ENCODE results near the gene NCAPH2.
"Not testable (repeated sequence)": the region's sequence is repeated elsewhere in the genome, so short reads cannot be mapped to it uniquely, and the experiment has no call there.

The NCAPH2 gene

GRCh38 chr22:50530877-50531545 is 23.0 kb downstream of the NCAPH2 start:
- peak; percentile 67 for DNase-seq (ENCODE audit: low read depth)

- DNase-seq (ENCODE audit: low read depth) = peak; percentile 59
These were observed 23.5 kb downstream of the NCAPH2 start for GRCh38 chr22:50531546-50531961.

DNA sequence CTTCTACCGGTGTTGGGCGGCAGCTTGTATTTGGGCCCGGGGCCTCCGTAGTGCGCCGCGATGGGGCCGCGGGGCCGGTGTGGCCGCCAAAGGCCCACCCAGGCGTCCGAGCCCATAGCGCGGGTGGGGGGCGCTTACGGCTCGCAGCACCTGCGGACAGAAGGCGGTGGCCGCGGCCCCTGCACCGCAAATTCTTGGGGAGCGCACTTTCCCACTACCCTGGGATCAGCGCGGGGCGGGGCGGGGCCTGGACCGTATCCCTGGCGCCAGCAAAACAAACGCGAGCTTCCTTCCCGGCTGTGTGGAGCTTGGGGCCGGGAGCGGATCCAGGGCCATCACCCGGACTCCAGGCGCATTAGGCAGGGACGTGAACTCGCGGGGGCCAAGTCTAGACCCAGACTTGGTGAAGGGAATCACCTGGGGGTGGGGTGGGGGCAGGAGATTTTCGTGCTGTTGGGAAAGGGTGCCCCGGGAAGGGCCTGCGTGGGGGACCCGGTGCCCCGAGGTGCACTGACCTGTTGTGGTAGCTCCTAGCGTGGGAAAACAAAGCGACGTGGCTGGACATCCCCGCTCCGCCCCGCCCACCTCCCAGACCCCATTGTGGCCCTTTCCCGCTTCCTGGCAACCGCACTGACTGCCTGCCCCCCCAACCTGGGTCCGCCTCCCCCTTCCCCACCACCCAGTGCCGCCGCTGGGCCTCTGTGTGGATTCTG is 24.1 kb downstream of the NCAPH2 start:
- no peak for DNase-seq (ENCODE audit: low read depth)

DNA sequence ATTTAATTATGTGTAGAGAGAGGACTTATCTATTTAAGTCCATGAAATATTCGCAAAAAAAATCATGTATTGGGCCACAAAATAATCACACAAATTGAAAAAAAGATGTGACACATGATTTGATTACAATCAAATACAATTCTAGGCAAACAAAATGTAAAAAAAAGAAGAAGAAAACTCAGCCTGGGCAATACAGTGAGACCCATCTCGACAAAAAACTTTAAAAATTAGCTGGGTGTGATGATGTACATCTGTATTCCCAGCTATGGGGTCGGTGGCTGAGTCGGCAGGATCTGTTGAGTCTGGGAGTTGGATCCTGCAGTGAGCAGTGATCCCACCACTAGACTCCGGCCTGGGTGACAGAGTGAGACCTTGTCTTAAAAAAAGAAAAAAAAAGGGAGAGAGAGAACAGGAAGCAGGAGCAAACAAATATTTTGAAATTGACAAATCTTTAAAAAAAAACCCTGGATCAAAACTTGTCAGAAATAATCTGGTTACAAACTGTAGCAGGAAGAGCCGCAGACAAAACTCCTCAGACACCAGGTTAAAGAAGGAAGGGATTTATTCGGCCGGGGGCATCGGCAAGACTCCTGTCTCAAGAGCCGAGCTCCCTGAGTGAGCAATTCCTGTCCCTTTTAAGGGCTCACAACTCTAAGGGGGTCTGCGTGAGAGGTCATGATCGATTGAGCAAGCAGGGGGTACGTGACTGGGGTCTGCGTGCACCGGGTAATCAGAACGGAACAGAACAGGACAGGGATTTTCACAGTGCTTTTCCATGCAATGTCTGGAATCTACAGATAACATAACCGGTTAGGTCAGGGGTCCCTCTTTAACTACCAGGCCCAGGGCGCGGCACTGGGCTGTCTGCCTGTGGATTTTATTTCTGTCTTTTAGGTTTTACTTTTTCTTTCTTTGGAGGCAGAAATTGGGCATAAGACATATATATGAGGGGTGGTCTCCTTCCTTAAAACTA is 25.1 kb downstream of the NCAPH2 start:
- DNase-seq (ENCODE audit: low read depth) = no peak

- DNase-seq (ENCODE audit: low read depth) = not testable (repeated sequence)
These were observed 26.1 kb downstream of the NCAPH2 start for GRCh38 chr22:50533856-50534711.

DNA sequence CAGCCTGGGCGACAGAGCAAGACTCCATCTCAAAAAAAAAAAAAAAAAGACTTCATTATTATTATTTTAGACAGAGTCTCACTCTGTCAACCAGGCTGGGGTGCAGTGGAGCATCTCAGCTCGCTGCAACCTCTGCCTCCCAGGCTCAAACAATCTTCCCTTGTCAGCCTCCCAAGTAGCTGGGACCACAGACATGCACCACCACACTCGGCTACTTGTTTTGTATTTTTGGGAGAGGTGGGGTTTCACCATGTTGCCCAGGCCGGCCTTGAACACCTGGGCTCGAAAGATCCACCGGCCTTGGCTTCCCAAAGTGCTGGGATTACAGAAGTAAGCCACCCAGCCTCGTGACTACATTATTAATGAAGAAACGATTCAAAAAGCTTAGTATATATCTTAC is 27.1 kb downstream of the NCAPH2 start:
- no peak for DNase-seq (ENCODE audit: low read depth)

GRCh38 chr22:50536226-50536625 is 28.2 kb downstream of the NCAPH2 start:
- DNase-seq (ENCODE audit: low read depth) = no peak

DNA sequence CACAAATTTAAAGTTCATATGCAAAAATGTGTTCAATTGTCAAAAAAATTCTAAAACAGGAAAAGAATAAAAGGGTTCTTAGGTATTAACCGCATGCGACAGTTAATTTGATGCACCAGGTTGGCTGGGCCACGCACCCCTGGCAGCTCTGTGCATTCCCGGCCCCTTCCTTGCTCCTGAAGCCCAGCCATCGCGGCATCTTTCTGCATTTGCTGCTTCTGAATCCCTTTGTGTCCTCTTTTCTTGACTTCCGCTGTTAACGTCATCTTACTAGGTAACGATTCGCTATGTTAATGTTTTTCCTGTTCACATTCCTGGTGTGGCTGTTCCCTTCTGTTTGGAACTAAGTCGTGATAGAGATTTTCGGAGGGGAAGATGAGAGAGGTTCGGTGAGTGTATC is 29.7 kb downstream of the NCAPH2 start:
- no peak for DNase-seq (ENCODE audit: low read depth)

DNA sequence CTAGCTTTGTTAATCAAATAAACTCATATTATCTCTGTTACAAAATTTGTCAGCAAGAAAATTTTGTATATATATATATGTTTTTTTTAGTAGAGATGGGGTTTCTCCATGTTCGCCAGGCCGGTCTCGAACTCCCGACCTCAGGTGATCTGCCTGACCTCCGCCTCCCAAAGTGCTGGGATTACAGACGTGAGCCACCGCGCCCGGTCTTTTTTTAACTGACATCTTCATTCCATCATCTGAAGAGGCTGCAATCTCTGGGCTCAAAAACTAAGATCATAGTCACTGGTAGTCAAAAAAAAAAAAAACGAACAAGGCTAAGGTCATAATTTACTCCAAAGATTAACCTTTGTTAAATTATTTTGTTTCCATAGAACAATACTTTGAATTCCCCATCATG is 32.4 kb downstream of the NCAPH2 start:
- DNase-seq (ENCODE audit: low read depth) = no peak

DNA sequence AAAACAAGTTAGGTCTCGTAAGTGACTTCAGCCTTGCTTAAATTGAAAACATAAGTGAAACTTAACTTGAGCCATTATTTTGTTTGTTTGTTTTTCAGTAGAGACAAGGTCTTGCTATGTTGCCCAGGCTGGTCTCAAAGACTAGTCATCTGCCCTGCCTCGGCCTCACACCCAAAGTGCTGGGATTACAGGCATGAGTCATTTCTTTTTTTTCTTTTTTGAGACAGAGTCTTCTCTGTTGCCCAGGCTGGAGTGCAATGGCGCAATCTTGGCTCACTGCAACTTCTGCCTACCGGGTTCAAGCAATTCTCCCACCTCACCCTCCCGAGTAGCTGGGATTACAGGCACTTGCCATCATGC is 33.6 kb downstream of the NCAPH2 start:
- DNase-seq (ENCODE audit: low read depth) = not testable (repeated sequence)

DNA sequence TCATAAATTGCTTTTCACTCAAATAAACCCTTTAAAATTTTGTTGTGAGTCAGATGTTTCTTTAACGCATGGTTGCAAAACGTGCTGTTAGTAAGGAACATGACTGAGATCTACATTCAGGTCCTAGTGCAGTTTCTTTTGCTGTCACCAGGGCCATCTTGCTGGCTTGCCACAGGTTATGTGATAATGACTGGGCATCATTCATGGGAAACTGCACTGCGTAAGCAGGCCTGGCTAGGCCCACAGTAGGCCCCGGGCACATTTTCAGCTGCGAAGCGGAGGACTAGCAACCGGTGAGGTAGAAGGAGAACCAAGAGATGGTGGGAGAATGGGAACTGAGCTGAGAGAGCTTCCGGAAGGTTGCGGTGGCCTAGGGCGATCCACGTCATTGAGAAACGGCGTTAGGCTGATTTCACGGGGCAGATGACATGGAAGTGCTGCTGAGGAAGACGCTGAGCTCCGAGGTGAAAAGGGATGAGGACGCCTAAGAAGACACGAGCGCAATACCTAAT is 34.4 kb downstream of the NCAPH2 start:
- no peak for DNase-seq (ENCODE audit: low read depth)

DNA sequence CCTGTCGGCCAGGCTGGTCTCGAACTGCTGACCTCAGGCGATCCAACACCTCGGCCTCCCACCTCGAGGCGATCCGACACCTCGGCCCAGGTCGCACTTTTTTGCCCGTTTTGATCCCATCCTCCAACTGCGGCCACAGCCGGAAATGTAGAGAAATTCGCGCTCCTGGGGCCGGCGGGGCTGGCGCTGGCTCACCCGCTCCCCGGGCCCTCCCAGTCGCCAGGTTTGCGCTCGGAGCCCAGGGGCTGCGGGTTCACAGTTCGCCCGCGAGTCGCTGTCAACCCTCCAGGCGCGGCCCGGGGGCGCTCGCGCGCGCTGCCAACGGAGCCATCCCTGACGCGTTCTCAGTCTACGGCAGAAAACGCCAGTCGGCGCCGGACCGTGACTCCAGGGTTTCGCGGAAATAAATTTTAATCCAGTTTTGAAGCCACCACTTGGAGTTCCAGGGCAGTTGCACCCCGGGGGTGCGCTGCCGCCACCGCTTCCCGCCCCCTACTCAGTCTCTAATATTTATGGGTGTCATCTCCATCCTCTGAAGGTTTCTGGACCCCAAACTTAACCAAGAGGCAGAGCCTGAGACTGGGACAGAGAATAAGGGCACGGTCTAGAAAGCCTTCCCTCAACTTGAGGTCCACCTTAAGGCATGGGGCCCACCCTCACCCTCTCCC is 36.2 kb downstream of the NCAPH2 start:
- DNase-seq (ENCODE audit: low read depth) = peak; percentile 75

DNA sequence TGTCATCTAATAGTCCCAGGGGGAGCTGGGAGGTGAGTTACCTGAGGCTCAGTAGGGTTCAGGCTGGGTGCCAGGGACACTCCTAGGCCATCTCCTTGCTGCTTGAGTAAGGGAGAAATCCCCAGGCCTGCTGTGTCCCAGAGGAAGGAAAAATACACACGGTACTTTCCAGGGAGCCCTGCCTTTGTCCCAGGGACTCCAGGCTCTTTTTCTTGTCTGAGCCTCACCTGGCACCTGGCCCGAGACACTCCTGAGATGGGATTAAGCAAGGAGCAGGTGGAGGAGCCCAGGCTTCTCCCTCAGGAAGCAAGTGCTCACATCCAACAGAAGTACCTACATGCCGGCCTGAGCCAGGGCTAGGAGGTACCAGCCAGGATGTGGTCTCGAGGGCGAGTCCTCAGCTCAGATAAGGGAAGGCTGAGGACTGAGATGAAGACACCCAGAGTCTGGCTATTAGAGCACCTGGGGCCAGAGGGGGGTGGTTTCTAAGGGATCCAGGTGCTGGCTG is 36.8 kb downstream of the NCAPH2 start:
- DNase-seq (ENCODE audit: low read depth) = no peak

DNA sequence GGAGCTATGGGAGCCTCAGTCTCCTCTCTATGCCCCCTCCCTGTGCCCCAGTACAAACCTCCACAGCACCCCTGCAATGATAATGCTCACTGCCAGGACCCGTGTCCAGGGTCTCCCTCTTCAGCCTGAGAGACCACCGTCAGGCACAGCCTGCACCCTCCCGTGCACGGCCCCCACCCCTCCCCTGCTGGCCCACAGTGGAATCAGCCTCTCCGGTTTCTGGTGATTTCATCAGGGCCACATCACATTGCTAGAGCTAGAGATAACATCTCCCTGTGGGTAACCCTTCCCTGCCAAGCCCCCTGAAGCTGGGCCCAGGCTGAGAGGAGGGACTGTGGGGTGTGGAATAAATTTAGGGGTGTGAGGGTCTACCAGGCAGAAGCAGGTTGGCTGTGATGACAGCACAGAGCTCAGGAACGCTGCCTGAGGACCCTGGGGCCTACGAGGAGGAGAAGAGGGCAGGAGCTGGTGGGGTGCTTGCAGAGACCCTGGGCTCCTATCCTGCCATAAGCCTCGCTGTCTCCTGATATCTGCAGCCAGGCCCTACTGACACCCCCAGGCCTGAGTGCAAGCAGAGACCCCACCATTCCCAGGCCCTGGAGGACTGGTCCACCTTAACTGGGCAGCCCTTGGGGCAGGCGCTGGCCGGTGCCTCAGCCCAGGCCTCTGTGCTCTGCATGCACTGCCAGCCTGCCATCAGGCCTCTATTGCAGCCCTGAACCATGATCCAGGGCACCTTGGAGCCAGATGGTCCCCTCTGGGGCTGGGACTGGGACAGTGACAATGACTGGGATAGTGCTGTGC is 37.7 kb downstream of the NCAPH2 start, which contains the start of gene KLHDC7B:
KLHDC7B (plus strand) TSS at position 378 of the 804 bp plus-strand sequence; CDS start at position 723, 345 bp downstream.
- DNase-seq (ENCODE audit: low read depth) = no peak

DNA sequence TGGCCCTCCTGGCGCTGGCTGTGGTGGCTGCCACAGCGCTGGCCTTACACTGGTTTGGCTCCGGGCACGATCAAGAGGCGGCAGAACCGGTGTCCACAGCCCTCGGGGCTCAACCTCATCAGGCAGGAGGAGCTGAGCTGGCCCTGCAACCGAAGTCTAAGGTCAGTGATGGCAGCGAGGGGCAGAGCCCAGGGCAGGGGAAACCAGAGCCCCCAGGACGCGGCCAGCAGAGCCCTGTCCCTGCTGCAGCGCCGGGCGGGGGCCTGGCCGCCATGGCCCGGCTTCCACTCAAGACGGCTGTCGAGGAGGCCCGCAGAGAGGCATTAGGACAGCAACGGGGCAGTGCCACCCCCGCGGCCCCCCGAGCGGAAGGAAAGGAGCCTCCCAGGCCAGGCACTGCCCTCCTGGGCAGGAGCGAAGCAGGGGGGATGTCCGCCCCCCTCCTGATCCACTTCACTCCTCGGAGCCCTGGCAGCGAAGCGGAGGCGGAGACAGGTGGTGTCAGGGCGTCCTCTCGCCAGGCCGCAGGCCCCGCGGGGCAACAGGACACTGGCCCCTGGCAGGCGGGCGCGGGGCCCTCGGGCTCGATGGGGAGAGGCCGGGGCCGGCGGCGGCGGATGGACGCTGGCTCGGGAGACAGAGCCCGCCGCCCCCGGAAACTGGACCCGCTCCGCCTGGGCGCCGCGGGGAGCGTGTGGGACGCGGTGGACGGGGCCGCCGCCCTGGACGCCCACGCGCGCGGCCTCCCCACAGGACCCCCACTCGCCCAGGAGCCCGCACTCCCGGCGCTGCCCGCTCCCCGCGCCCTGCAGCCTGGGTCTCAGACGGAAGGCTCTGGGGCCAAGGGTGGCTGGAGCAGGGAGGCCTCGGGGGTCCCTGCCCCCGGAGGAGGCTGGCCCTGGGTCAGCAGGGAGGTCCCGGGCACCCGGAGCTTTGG is 38.6 kb downstream of the NCAPH2 start:
- no peak for DNase-seq (ENCODE audit: low read depth)

DNA sequence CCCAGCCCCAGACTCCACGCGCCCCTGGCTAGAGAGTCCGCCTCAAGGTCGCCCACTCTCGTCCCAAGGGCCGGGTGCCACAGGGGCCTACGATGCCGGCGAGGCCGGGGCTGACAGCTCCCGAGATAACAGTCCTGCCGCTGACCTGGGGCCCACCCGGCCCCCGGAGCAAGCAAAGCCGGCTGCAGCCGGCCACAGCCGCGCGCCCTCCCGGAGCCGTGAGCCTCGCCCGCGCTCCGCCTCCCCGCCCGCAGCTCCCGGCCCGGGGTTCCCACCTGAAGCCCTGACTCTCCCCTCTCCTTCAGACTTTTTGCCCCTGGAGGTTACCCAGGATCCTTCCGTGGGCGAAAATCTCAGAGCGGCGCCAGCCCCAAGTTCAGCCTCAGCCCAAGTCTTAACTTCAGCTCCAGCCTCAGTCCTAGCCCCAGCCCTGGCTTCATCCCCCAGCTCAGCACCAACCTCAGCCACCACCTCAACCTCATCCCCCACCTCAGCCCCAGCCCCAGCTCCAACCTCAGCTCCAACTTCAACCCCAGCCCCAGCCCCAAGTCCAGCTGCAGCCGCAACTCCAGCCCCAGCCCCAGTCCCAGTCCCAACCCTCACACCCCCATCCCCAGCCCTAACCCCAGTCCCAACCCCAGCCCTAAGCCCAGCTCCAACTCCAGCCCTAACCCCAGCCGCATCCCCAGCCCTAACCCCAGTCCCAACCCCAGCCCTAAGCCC is 39.4 kb downstream of the NCAPH2 start:
- DNase-seq (ENCODE audit: low read depth) = no peak

DNA sequence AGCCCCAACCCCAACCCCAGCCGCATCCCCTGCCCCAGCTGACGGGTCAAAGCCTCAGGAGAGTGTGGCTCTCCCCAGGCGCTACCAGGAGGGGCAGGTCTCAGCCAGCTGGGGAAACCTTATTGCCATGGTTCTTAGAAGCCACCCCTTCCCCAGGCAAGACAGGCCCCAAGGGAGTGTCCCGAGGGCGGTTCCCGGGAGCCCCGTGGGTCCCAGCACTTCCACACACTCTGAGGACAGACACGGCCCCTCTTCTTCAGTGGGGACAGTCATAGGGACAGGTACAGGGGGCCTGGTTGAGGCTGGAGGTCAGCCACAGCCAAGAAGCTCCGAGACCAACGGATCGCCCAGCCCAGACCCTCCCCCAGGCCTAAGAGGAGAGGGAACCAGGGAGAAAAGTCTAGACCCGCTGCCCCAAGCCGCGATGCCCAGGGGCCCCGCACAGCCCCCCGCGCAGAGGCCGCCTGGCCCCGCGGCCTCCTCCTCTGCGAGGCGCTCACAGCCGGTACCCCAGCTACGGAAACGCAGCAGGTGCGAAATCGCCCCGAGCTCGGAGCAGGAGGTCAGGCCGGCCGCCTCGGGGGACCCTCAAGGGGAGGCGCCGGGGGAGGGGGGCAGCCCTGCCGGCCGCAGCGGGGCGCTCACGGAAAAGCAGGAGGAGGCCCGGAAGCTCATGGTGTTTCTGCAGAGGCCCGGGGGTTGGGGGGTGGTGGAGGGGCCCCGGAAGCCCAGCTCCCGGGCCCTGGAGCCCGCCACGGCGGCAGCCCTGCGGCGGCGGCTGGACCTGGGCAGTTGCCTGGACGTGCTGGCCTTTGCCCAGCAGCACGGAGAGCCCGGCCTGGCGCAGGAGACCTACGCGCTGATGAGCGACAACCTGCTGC is 40.3 kb downstream of the NCAPH2 start:
- peak; percentile 47 for DNase-seq (ENCODE audit: low read depth)
